HFF-Myc (cell line): ENCODE data around the gene FGF18.
"Not testable (repeated sequence)": the region's sequence is repeated elsewhere in the genome, so short reads cannot be mapped to it uniquely, and the experiment has no call there.

Experiments used
- DNase-seq: peaks from one replicate; pipeline ENCODE4 v3.0.0-alpha.2; 2011; ENCODE audit warnings: low read depth; ENCODE audit errors: extremely low read depth
- H3K4me3 ChIP-seq: replicated peaks from 2 replicates; pipeline ENCODE4 v1.5.1; 2011; ENCODE audit warnings: low read depth, mild to moderate bottlenecking, control low read depth, low read length
- CTCF ChIP-seq: IDR thresholded peaks from 2 replicates; pipeline ENCODE4 v1.5.1; 2012; ENCODE audit warnings: mild to moderate bottlenecking, low read depth, low read length, control low read depth; ENCODE audit errors: missing control alignments

FGF18 gene

GRCh38 chr5:171392585-171393159, 26.8 kb upstream of the FGF18 start:
- peak overlapping the region; percentile 98 for H3K4me3 ChIP-seq
- TF ChIP-seq CTCF, result no peak

GRCh38 chr5:171395042-171395441, 24.4 kb upstream of the FGF18 start:
- no peak for TF ChIP-seq CTCF
- no peak for DNase-seq
- H3K4me3 ChIP-seq, result peak overlapping the region; percentile 15

More at GRCh38 chr5:171392585-171393159, 26.8 kb upstream of the FGF18 start:
- DNase-seq, result no peak

- DNase-seq, result not testable (repeated sequence)
- peak overlapping the region; percentile 7 for H3K4me3 ChIP-seq
Measured at GRCh38 chr5:171396583-171396982, 22.9 kb upstream of the FGF18 start.

GRCh38 chr5:171397190-171397589, 22.3 kb upstream of the FGF18 start:
- no peak for TF ChIP-seq CTCF

GRCh38 chr5:171397599-171397998, 21.8 kb upstream of the FGF18 start:
- TF ChIP-seq CTCF, result no peak
- no peak overlapping the region for H3K4me3 ChIP-seq
- no peak for DNase-seq

More at GRCh38 chr5:171397190-171397589, 22.3 kb upstream of the FGF18 start:
- DNase-seq, result no peak
- no peak overlapping the region; the same call in 1 of the 2 replicates for H3K4me3 ChIP-seq

GRCh38 chr5:171398660-171399059, 20.8 kb upstream of the FGF18 start:
- DNase-seq, H3K4me3 ChIP-seq: not testable (repeated sequence)

- TF ChIP-seq CTCF, result no peak
- no peak overlapping the region for H3K4me3 ChIP-seq
- no peak for DNase-seq
Measured at GRCh38 chr5:171400169-171400568, 19.3 kb upstream of the FGF18 start.
